ENCODE measurements around the gene SETD5. TPM values are rescaled to one million over a fixed set of nuclear protein-coding genes. Genes with fewer than 3 reads are reported as not detected.

The SETD5 gene
- total and polyA plus RNA-seq, 2 donors (not counting 1 experiment from before 2014, with no cell fraction given), result 64.2 to 201 TPM

GRCh38 chr3:9397906-9398699, 688 bp downstream of the SETD5 start:
- CTCF ChIA-PET, result no interaction called here
- H3K4me2 ChIP-seq (replicated peaks; ENCODE audit: low read depth, low read length, poor library complexity, severe bottlenecking), result peak overlapping the region; percentile 92
- no peak for TF ChIP-seq EZH2 (IDR thresholded peaks at IDR 0.05; ENCODE audit: borderline replicate concordance, insufficient read depth, low read depth, low read length, poor library complexity, severe bottlenecking)
- TF ChIP-seq CTCF (IDR thresholded peaks at IDR 0.05), result no peak
- Mint-ChIP-seq H3K9me3 (ENCODE audit: insufficient read depth) (no peaks in the 10 kb centered on the region), H3K27me3 (no peaks in the 10 kb centered on the region), H3K27ac (peak overlapping the region; percentile 92), H3K4me3 (peak overlapping the region; percentile 94), H3K4me1 (peaks cover 63% of the 10 kb centered on the region)
- peaks cover 51 to 63% of the 10 kb centered on the region in 2 donors for H3K4me1 ChIP-seq (ENCODE audit: control insufficient read depth in 2 of 2, insufficient read depth in 2 of 2, low read length in 2 of 2)
- H2AFZ ChIP-seq (ENCODE audit: insufficient read depth, low read depth, low read length, poor library complexity, severe bottlenecking), result peak overlapping the region; percentile 67
- WGBS (ENCODE audit: insufficient coverage), result 1% methylated on average over 34 of the region's 47 CpGs
- POLR2A ChIA-PET, result interaction anchor here (0.5 to 4.3 kb wide), 7 partner anchors 23 to 851 kb away, joined by 3 to 39 read pairs (median 6); partner anchors contain the start of genes BRPF1, MTMR14, TATDN2 and THUMPD3
- intact Hi-C loops (cut with micrococcal nuclease), result loop anchor here (1.0 to 5.0 kb wide), 7 partner anchors 34 to 851 kb away; partner anchors contain the start of genes ARPC4, BRK1, MTMR14 and RAD18
- H3K9me3 ChIP-seq (ENCODE audit: control extremely low read depth in 1 of 3, control insufficient read depth in 2 of 3, insufficient read depth in 1 of 3, low read length in 2 of 3), result no peaks in the 10 kb centered on the region
- H3K79me2 ChIP-seq (ENCODE audit: control insufficient read depth, insufficient read depth, low read length), result peaks cover 85% of the 10 kb centered on the region
- H4K20me1 ChIP-seq (ENCODE audit: control insufficient read depth, insufficient read depth, low read length, poor library complexity, severe bottlenecking), result peaks cover 67% of the 10 kb centered on the region
- no peaks in the 10 kb centered on the region for H3K27me3 ChIP-seq (replicated peaks in 1 of 4; ENCODE audit: control extremely low read depth in 1 of 4, control insufficient read depth in 3 of 4, insufficient read depth in 4 of 4, low read length in 3 of 4)
- peak overlapping the region; percentile 88 to 99 (median 93) for H3K4me3 ChIP-seq (ENCODE audit: control extremely low read depth in 1 of 5, extremely low read depth in 1 of 5, insufficient read depth in 1 of 5, low read depth in 2 of 5, low read length in 4 of 5)
- no peak for ATAC-seq (ENCODE audit: low read depth)
- DNase-seq, result peak; percentile 65
- peak overlapping the region; percentile 95 to 98 for H3K27ac ChIP-seq (ENCODE audit: low read length in 2 of 2)
- peaks cover 0 to 15% of the 10 kb centered on the region in 2 experiments for H3K36me3 ChIP-seq (replicated peaks in 1 of 2; ENCODE audit: control extremely low read depth in 1 of 2, control insufficient read depth in 1 of 2, extremely low read depth in 1 of 2, insufficient read depth in 2 of 2, low read length in 1 of 2)
- peak overlapping the region; percentile 81 for H3K9ac ChIP-seq (ENCODE audit: low read length)

Measured in B cell (primary cell).